Sigmoid colon (tissue), 7 donors: ENCODE measurements around the gene NCF2. TPM values are rescaled to one million over a fixed set of nuclear protein-coding genes. Genes with fewer than 3 reads are reported as not detected.
A peak's percentile ranks its signal among the peaks of the same experiment; 100 is the strongest.

Experiments
- DNase-seq: peaks from one replicate; pipeline ENCODE4 v3.0.0-alpha.2; 2019
- H3K27ac ChIP-seq, 4 donors: fragments of 200-600 bp; sonication (generic); one replicate each; pipeline ENCODE4 v1.5.1; 2016 to 2019; ENCODE audit warnings: mild to moderate bottlenecking in 1 of 4
- H3K27me3 ChIP-seq, 3 donors: fragments of 200-600 bp; sonication (generic); one replicate each; pipeline ENCODE4 v1.5.1; 2019; ENCODE audit warnings: mild to moderate bottlenecking in 1 of 3
- H3K36me3 ChIP-seq, 4 donors: fragments of 200-600 bp; sonication (generic); one replicate each; pipeline ENCODE4 v1.5.1; 2016 to 2019
- H3K4me1 ChIP-seq, 4 donors: fragments of 200-600 bp; sonication (generic); one replicate each; pipeline ENCODE4 v1.5.1; 2017 to 2019
- H3K4me3 ChIP-seq, 4 donors: fragments of 200-600 bp; sonication (generic); one replicate each; pipeline ENCODE4 v1.5.1; 2017 to 2019; ENCODE audit warnings: mild to moderate bottlenecking in 2 of 4, moderate library complexity in 1 of 4
- H3K9me3 ChIP-seq, 4 donors: fragments of 200-600 bp in 3 of 4; sonication (generic) in 3 of 4; one replicate each; pipeline versions ENCODE4 v1.5.1 to v1.6.1; 2013 to 2019
- CTCF ChIP-seq, 4 experiments: fragments of 450-650 bp in 3 of 4; fragments of 200-600 bp in 1 of 4; IDR thresholded peaks; one replicate each; pipeline ENCODE4 v1.5.1; 2016 to 2019; ENCODE audit warnings: antibody characterized with exemption in 4 of 4, mild to moderate bottlenecking in 3 of 4, moderate library complexity in 2 of 4
- EP300 ChIP-seq, 4 donors: sonication (generic); formaldehyde crosslinking; IDR thresholded peaks; one replicate each; pipeline ENCODE4 v1.6.1; 2017; ENCODE audit warnings: antibody characterized with exemption in 4 of 4
- POLR2A ChIP-seq, 2 donors: fragments of 450-650 bp; IDR thresholded peaks; one replicate each; pipeline ENCODE4 v1.6.1; 2016; ENCODE audit warnings: antibody characterized with exemption in 2 of 2, mild to moderate bottlenecking in 2 of 2, moderate library complexity in 2 of 2
- POLR2AphosphoS5 ChIP-seq, 4 donors: sonication (generic); formaldehyde crosslinking; IDR thresholded peaks; one replicate each; pipeline ENCODE4 v1.6.1; 2017; ENCODE audit warnings: antibody characterized with exemption in 4 of 4
- WGBS, 2 donors: extraction: QIAGEN DNeasy Blood & Tissue Kit; methylation state at CpG; one replicate each; pipeline ENCODE4 v1.1.7; 2013; 5-methylcytosine and 5-hydroxymethylcytosine counted together
- intact Hi-C: fragments of 100-400 bp; cut with DNase I; formaldehyde crosslinking; loops from one replicate; pipeline ENCODE4 v1.15.1; 2023
- polyA plus RNA-seq, 3 donors: library from polyadenylated mRNA; stranded (reverse); fragments of 200-250 nt; gene quantifications; one replicate each; pipeline ENCODE4 v1.2.3, GENCODE V29; 2013
- total RNA-seq, 4 donors: library from RNA; depleted of rRNA; stranded (reverse); fragments of >200 nt; gene quantifications; one replicate each; pipeline ENCODE4 v1.1.0, GENCODE V29; 2016
- donor health status: healthy with polysubstance abuse.
- donor health status: Bipolar disorder and iron deficiency.
- donor health status: healthy.

The NCF2 gene
- total and polyA plus RNA-seq, 7 donors = 5.0 to 16.3 (median 9.2) TPM

GRCh38 chr1:183609313-183609712 is 19.1 kb upstream of the NCF2 start:
- no peaks in the 10 kb centered on the region for H3K27me3 ChIP-seq
- intact Hi-C loops = no loop called here
- peak; percentile 79 for DNase-seq
- H3K4me3 ChIP-seq = no peak overlapping the region
- H3K9me3 ChIP-seq = no peaks in the 10 kb centered on the region
- TF ChIP-seq CTCF (IDR thresholded peaks at IDR 0.05) (peak; percentile 28 to 77 (median 48)), EP300 (IDR thresholded peaks at IDR 0.05) (no peak), POLR2AphosphoS5 (IDR thresholded peaks at IDR 0.05) (peak in 1 of 4 donors; percentile 49)
- H3K4me1 ChIP-seq = peaks cover 0 to 30% (median 25%) of the 10 kb centered on the region in 4 donors
- no peaks in the 10 kb centered on the region for H3K36me3 ChIP-seq
- WGBS, 2 donors = 52 to 56% methylated on average over 5 of the region's 5 CpGs
- peak overlapping the region; percentile 42 to 73 (median 72) for H3K27ac ChIP-seq

- no peak for DNase-seq
- H3K27ac ChIP-seq = no peak overlapping the region
- no peaks in the 10 kb centered on the region for H3K36me3 ChIP-seq
- no peak overlapping the region for H3K4me3 ChIP-seq
- H3K4me1 ChIP-seq = peaks cover 0 to 30% (median 25%) of the 10 kb centered on the region in 4 donors
- WGBS, 2 donors = 53 to 80% methylated on average over 2 of the region's 2 CpGs
- H3K9me3 ChIP-seq = no peaks in the 10 kb centered on the region
- intact Hi-C loops = no loop called here
- no peak for TF ChIP-seq POLR2A (IDR thresholded peaks at IDR 0.05)
- no peak for TF ChIP-seq POLR2AphosphoS5 (IDR thresholded peaks at IDR 0.05)
- TF ChIP-seq EP300 (IDR thresholded peaks at IDR 0.05) = no peak
- no peak for TF ChIP-seq CTCF (IDR thresholded peaks at IDR 0.05)
- H3K27me3 ChIP-seq = no peaks in the 10 kb centered on the region
Measured at GRCh38 chr1:183607322-183607980, 17.2 kb upstream of the NCF2 start.

- 33 to 68% methylated on average over 2 of the region's 2 CpGs for WGBS, 2 donors
- H3K9me3 ChIP-seq = no peaks in the 10 kb centered on the region
- H3K4me3 ChIP-seq = no peak overlapping the region
- H3K27ac ChIP-seq = no peak overlapping the region
- H3K4me1 ChIP-seq = peaks cover 0 to 30% (median 25%) of the 10 kb centered on the region in 4 donors
- H3K27me3 ChIP-seq = no peaks in the 10 kb centered on the region
- H3K36me3 ChIP-seq = no peaks in the 10 kb centered on the region
- no peak for DNase-seq
- intact Hi-C loops = no loop called here
- TF ChIP-seq POLR2AphosphoS5 (IDR thresholded peaks at IDR 0.05) (no peak), POLR2A (IDR thresholded peaks at IDR 0.05) (no peak), CTCF (IDR thresholded peaks at IDR 0.05) (no peak), EP300 (IDR thresholded peaks at IDR 0.05) (no peak)
Measured at GRCh38 chr1:183605904-183606303, 15.6 kb upstream of the NCF2 start.

GRCh38 chr1:183604815-183605214 is 14.6 kb upstream of the NCF2 start:
- no peak overlapping the region for H3K4me3 ChIP-seq
- peak overlapping the region in 1 of 4 donors; percentile 18 for H3K27ac ChIP-seq
- no peak for TF ChIP-seq CTCF (IDR thresholded peaks at IDR 0.05)
- TF ChIP-seq POLR2A (IDR thresholded peaks at IDR 0.05) = no peak
- TF ChIP-seq EP300 (IDR thresholded peaks at IDR 0.05) = no peak
- no peak for TF ChIP-seq POLR2AphosphoS5 (IDR thresholded peaks at IDR 0.05)
- peaks cover 0 to 29% (median 25%) of the 10 kb centered on the region in 4 donors for H3K4me1 ChIP-seq
- intact Hi-C loops = no loop called here
- WGBS, 2 donors = 86 to 87% methylated on average over 8 of the region's 8 CpGs
- H3K36me3 ChIP-seq = no peaks in the 10 kb centered on the region
- no peaks in the 10 kb centered on the region for H3K27me3 ChIP-seq
- no peak for DNase-seq
- no peaks in the 10 kb centered on the region for H3K9me3 ChIP-seq
